ENCODE measurements around the gene NCAPD2.
A peak's percentile ranks its signal among the peaks of the same experiment; 100 is the strongest.

Gene NCAPD2

DNA sequence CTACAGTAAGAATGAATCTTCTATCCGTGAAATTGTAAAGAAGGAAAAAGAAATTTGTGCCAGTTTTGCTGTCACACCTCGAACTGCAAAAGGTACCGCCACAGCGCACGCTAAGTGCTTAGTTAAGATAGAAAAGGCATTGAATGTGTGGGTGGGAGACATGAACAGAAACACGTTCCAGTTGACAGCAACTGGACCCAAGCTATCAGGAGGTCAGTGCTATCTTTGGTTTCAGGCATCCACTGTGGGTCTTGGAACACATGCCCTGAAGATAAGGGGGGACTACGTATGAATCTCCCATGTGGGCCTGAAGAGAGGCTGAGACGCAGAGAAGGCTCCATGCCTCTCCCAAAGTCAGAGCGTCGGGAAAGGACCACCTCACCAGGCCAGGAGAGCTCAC lies 52.1 kb downstream of the NCAPD2 start:
- Histone ChIP-seq H3K27ac (ENCODE audit: extremely low read depth, low read depth, low read length) (no peak overlapping the region), H3K4me3 (ENCODE audit: low read depth, low read length) (no peak overlapping the region), H3K9me3 (ENCODE audit: control insufficient read depth, insufficient read depth, low read depth, low read length) (no peaks in the 10 kb centered on the region), H3K36me3 (ENCODE audit: control insufficient read depth in 2 of 2, insufficient read depth in 1 of 2, low read length in 2 of 2) (peaks cover 32 to 86% of the 10 kb centered on the region in 2 experiments), H3K4me1 (ENCODE audit: control insufficient read depth, insufficient read depth, low read length) (peaks cover 2% of the 10 kb centered on the region; the same call in 1 of the 2 replicates)
- POLR2A ChIA-PET = interaction anchor here (0.6 to 1.9 kb wide), 2 partner anchors 12 kb away, joined by 4 to 7 read pairs; partner anchors contain the start of gene GAPDH
- CTCF ChIA-PET = interaction anchor here (0.7 to 4.3 kb wide), 3 partner anchors 8 to 18 kb away, joined by 3 to 16 read pairs (median 5); no protein-coding TSS in a partner anchor
- TF ChIP-seq ZNF112 (tag by site-specific recombination; IDR thresholded peaks at IDR 0.05) = no peak
- TF ChIP-seq ZNF501 (tag by site-specific recombination; IDR thresholded peaks at IDR 0.05) = no peak
- no peak for TF ChIP-seq ZNF146 (tag by site-specific recombination; IDR thresholded peaks at IDR 0.05)
- TF ChIP-seq, protein P1, sequence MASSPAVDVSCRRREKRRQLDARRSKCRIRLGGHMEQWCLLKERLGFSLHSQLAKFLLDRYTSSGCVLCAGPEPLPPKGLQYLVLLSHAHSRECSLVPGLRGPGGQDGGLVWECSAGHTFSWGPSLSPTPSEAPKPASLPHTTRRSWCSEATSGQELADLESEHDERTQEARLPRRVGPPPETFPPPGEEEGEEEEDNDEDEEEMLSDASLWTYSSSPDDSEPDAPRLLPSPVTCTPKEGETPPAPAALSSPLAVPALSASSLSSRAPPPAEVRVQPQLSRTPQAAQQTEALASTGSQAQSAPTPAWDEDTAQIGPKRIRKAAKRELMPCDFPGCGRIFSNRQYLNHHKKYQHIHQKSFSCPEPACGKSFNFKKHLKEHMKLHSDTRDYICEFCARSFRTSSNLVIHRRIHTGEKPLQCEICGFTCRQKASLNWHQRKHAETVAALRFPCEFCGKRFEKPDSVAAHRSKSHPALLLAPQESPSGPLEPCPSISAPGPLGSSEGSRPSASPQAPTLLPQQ (tag by site-specific recombination; IDR thresholded peaks at IDR 0.05) = no peak
- TF ChIP-seq, protein P2, sequence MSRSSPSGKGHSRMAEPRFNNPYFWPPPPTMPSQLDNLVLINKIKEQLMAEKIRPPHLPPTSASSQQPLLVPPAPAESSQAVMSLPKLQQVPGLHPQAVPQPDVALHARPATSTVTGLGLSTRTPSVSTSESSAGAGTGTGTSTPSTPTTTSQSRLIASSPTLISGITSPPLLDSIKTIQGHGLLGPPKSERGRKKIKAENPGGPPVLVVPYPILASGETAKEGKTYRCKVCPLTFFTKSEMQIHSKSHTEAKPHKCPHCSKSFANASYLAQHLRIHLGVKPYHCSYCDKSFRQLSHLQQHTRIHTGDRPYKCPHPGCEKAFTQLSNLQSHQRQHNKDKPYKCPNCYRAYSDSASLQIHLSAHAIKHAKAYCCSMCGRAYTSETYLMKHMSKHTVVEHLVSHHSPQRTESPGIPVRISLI (tag by site-specific recombination; IDR thresholded peaks at IDR 0.05) = no peak
- TF ChIP-seq ZNF514 (tag by site-specific recombination; IDR thresholded peaks at IDR 0.05) = no peak
- TF ChIP-seq, protein P3, sequence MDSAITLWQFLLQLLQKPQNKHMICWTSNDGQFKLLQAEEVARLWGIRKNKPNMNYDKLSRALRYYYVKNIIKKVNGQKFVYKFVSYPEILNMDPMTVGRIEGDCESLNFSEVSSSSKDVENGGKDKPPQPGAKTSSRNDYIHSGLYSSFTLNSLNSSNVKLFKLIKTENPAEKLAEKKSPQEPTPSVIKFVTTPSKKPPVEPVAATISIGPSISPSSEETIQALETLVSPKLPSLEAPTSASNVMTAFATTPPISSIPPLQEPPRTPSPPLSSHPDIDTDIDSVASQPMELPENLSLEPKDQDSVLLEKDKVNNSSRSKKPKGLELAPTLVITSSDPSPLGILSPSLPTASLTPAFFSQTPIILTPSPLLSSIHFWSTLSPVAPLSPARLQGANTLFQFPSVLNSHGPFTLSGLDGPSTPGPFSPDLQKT (IDR thresholded peaks at IDR 0.05; ENCODE audit: borderline replicate concordance, low read depth, low read length) = no peak
- TF ChIP-seq ZNF791 (tag by site-specific recombination; IDR thresholded peaks at IDR 0.05) = no peak
- no peak for TF ChIP-seq MEIS1 (CRISPR knock-in tag; IDR thresholded peaks at IDR 0.05; ENCODE audit: borderline replicate concordance)
- TF ChIP-seq ZNF221 (tag by site-specific recombination; IDR thresholded peaks at IDR 0.05; ENCODE audit: borderline replicate concordance) = no peak

DNA sequence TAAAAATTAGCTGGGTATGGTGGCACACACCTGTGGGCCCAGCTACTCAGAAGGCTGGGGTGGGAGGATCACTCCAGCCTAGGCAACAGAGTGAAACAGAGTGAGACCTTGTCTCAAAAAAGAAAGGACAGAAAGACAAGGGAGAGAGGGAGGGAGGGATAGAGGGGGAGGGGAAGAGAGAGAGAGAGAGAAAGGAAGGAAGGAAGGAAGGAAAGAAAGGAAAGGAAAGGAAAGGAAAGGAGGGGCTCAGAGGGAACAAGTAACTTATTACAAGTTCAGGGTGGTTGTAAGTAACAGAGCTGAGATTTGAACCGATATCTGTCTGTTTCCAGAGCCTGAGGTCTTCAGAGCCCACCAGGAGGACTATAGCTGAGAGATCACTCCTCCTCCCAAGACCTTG lies 53.7 kb downstream of the NCAPD2 start:
- ChIA-PET POLR2A (interaction anchor here (1.9 kb wide), 1 partner anchor 14 kb away, joined by 7 read pairs; no protein-coding TSS in a partner anchor), CTCF (interaction anchor here (4.3 kb wide), 1 partner anchor 10 kb away, joined by 16 read pairs; no protein-coding TSS in a partner anchor)
- no peak overlapping the region for H3K4me3 ChIP-seq (ENCODE audit: low read depth, low read length)
- no peak overlapping the region for H3K27ac ChIP-seq (ENCODE audit: extremely low read depth, low read depth, low read length)
- H3K9me3 ChIP-seq (ENCODE audit: control insufficient read depth, insufficient read depth, low read depth, low read length) = no peaks in the 10 kb centered on the region
- peaks cover 32 to 87% of the 10 kb centered on the region in 2 experiments for H3K36me3 ChIP-seq (ENCODE audit: control insufficient read depth in 2 of 2, insufficient read depth in 1 of 2, low read length in 2 of 2)
- peak; percentile 87 for TF ChIP-seq PRDM1 (tag by site-specific recombination; IDR thresholded peaks at IDR 0.05)
- no peak for TF ChIP-seq SP7 (tag by site-specific recombination; IDR thresholded peaks at IDR 0.05)
- peak; percentile 85 for TF ChIP-seq ZNF366 (tag by site-specific recombination; conservative IDR thresholded peaks at IDR 0.05)
- peaks cover 2% of the 10 kb centered on the region; the same call in 1 of the 2 replicates for H3K4me1 ChIP-seq (ENCODE audit: control insufficient read depth, insufficient read depth, low read length)

DNA sequence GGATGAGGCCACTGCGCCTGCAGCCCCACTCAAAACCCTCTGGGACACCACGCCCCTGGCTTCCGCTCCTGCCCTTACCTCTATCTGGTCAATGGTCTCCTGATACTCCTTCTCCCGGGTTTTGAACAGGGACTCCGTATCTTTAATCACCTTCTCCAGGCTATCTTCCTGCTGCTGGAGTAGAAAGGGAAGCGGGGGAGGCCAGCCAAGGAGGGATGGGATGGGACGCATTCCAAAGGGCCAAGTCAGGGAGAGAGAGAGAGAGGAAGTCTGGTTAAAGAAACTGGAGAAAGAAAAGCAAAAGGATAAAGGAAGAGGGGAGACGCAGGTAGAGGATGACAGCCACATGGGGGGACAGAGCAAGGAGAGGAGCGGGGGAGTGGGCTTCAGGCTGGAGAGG lies 54.1 kb downstream of the NCAPD2 start:
- H3K4me3 ChIP-seq (ENCODE audit: low read depth, low read length) = no peak overlapping the region
- peaks cover 7% of the 10 kb centered on the region for H3K4me1 ChIP-seq (ENCODE audit: control insufficient read depth, insufficient read depth, low read length)
- H3K27ac ChIP-seq (ENCODE audit: extremely low read depth, low read depth, low read length) = no peak overlapping the region
- H3K9me3 ChIP-seq (ENCODE audit: control insufficient read depth, insufficient read depth, low read depth, low read length) = no peaks in the 10 kb centered on the region
- TF ChIP-seq KLF10 (tag by site-specific recombination; IDR thresholded peaks at IDR 0.05) = no peak
- no peak for TF ChIP-seq ZNF146 (tag by site-specific recombination; IDR thresholded peaks at IDR 0.05)
- TF ChIP-seq ZNF133 (tag by site-specific recombination; IDR thresholded peaks at IDR 0.05) = no peak
- no peak for TF ChIP-seq FEZF1 (tag by site-specific recombination; IDR thresholded peaks at IDR 0.05)
- no peak for TF ChIP-seq ZNF48 (tag by site-specific recombination; IDR thresholded peaks at IDR 0.05)
- no peak for TF ChIP-seq ZNF514 (tag by site-specific recombination; IDR thresholded peaks at IDR 0.05)
- TF ChIP-seq, protein P4, sequence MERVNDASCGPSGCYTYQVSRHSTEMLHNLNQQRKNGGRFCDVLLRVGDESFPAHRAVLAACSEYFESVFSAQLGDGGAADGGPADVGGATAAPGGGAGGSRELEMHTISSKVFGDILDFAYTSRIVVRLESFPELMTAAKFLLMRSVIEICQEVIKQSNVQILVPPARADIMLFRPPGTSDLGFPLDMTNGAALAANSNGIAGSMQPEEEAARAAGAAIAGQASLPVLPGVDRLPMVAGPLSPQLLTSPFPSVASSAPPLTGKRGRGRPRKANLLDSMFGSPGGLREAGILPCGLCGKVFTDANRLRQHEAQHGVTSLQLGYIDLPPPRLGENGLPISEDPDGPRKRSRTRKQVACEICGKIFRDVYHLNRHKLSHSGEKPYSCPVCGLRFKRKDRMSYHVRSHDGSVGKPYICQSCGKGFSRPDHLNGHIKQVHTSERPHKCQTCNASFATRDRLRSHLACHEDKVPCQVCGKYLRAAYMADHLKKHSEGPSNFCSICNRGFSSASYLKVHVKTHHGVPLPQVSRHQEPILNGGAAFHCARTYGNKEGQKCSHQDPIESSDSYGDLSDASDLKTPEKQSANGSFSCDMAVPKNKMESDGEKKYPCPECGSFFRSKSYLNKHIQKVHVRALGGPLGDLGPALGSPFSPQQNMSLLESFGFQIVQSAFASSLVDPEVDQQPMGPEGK (tag by site-specific recombination; IDR thresholded peaks at IDR 0.05) = no peak
- TF ChIP-seq REPIN1 (tag by site-specific recombination; IDR thresholded peaks at IDR 0.05; ENCODE audit: low read depth) = no peak
- TF ChIP-seq ZNF266 (tag by site-specific recombination; IDR thresholded peaks at IDR 0.05; ENCODE audit: low read depth) = no peak
- no peak for TF ChIP-seq ZFP3 (tag by site-specific recombination; IDR thresholded peaks at IDR 0.05; ENCODE audit: low read depth)
- TF ChIP-seq ZNF555 (tag by site-specific recombination; conservative IDR thresholded peaks at IDR 0.05) = no peak
- TF ChIP-seq ZSCAN16 (tag by site-specific recombination; IDR thresholded peaks at IDR 0.05) = no peak
- TF ChIP-seq ZNF791 (tag by site-specific recombination; IDR thresholded peaks at IDR 0.05) = no peak
- TF ChIP-seq ZSCAN23 (tag by site-specific recombination; IDR thresholded peaks at IDR 0.05) = no peak
- POLR2A ChIA-PET = interaction anchor here (1.9 kb wide), 1 partner anchor 14 kb away, joined by 7 read pairs; no protein-coding TSS in a partner anchor
- peaks cover 32 to 83% of the 10 kb centered on the region in 2 experiments for H3K36me3 ChIP-seq (ENCODE audit: control insufficient read depth in 2 of 2, insufficient read depth in 1 of 2, low read length in 2 of 2)
- CTCF ChIA-PET = interaction anchor here (4.3 kb wide), 1 partner anchor 10 kb away, joined by 16 read pairs; no protein-coding TSS in a partner anchor
